HG03095 (cell line): Measurements from ENCODE around the gene CCDC68.

Experiments used
- ATAC-seq: cut with Tn5 transposase; IDR thresholded peaks from one replicate; pipeline ENCODE4 v1.9.1; 2021; ENCODE audit warnings: moderate library complexity; ENCODE audit not compliant: unreplicated experiment

Gene CCDC68

DNA sequence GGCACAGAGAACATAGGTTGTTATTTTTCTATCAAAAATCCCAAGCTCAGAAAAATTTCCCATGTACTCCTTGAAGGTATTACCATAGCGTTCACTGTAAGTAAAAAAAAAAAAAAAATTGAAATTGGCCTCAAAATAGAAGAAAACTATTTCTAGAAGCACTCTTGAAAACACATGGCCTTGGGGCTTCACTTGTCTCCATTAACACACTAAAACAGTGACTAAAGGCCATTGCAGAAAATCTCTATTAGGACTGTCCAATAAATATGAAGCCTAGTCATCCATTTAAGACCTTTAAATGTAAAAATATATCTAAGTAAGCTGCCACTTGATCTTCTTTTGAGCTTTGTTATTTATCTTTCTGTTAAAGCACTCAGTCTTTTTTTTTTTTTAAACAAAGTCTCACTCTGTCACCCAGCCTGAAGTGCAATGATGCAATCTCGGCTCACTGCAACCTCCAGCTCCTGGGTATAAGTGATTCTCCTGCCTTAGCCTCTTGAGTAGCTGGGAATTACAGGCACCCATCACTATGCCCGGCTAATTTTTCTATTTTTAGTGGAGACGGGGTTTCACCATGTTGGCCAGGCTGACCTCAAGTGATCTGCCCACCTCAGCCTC lies 35.8 kb downstream of the CCDC68 start:
- no peak for ATAC-seq

DNA sequence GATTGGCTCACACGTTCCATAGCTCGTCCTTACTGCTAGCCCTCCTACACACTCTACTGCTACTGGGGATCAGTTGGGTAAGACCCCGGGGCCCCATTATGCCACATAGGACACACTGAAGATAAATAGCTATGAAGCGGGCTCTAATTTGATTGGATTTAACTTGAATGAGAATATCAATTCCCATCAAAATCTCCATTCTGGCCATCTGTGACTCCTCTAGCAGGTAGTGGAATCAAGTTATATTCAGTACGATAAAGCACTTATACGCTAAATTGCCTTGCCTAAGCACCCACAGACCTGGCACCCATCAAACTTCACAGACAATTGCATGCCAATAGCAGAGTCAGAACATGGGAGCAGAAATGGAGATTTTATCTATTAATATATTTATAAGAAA lies 39.8 kb downstream of the CCDC68 start:
- no peak for ATAC-seq

DNA sequence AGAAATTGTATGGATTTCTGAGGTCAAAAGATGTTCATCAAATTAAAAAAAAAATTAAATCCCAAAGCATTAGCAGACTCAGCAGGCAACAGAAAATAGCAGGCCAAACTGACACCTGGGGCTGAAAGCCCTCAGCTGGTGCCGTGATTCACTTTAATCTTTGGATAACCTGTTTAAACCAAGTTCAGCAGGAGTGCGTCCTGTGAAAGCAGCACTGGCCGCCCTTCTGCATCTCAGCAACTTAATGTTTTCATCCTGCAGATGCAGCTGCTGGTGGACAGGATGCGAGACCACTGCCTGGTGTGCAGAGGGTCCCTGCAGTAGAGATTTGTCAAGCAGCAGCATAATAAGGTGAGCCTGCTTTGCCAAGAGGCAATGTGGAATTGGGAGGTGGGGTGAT lies 41.2 kb downstream of the CCDC68 start:
- ATAC-seq, result no peak

DNA sequence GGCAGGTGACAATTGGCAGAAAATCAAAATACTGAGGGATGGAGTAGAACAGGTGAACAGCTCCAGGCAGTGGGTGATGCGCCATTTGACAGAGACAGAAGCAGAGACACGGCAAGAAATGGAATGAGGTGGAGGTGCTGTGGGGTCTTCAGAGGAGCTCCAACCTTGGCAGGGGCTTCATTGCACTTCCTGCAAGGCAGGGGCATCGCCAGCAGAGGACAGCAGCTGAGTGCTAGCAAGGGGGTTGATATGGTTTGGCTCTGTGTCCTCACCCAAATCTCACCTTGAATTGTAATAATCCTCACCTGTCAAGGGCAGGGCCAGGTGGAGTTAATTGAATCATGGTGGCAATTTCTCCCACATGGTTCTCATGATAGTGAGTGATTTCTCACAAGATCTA lies 42.8 kb downstream of the CCDC68 start:
- no peak for ATAC-seq

DNA sequence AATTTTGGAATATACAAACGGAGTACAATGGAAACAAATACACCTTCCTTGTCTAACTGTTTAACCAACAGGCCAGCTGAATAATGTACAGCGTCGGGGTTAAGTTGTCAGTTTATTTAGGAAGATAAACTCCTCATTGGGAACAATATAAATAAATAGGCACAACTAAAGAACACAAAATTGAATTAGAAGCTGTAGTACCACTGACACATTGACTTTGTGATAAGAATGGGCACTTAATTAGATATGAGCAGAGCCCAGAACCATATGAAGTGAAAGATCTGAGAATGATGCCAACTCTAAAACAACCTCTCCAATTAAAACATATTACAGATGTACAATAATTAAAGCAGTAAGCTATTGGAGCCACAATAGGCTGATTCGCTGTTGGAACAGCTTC lies 44.4 kb downstream of the CCDC68 start:
- no peak for ATAC-seq

DNA sequence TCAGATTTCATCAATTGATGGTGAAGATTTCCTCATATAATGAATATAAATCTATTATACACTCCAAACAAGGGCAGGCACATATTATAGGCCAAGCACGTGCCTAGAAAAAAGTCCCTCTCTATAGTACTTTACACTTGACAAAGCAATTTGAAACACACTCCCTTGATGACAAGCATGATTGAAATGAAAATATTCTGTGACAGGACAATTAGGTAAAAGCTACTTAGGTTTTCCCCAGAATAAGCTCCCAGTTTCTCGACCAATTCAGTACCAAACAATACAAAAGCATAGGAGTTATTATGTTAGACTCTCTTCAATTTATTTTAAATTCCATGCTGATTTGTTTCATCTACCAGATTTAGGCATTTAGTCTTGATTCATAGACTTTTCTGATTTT lies 47.7 kb downstream of the CCDC68 start:
- ATAC-seq, result no peak

DNA sequence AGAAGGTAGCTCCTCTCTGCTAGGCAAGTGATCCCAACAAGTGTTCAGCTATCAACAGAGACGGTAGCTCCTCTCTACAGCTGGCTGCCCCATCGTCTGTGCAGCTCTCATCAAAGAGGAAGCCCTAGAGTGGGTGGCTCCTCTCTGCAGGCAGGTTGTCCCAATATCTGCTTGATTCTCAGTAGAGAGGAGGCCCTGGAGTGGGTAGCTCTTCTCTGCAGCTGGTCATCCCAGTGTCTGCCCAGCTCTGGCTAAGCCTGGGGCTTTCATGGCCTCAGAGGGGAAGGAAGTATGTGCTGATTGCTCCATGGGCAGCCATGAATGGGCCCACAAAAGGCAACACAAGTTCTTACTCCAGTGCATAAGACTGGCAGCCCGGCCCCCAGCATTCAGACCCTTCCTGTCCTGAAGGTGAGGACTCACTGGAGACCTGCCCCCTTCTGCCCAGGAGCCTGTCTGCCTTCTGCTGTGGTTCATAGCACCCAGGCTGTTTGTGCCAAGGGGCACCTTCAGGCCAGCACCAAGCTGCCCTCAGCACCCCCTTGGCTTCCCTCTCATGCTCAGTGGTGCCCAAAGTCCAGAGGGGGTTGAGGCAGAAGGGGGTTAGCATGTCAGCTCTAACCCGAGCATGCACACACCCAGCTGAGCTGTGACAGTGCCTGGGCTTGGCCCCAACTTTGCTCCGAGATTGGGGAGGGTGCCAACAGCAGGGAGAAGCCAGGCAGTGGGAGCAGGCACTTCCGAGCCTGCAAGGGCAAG lies 48.9 kb downstream of the CCDC68 start:
- ATAC-seq, result no peak

DNA sequence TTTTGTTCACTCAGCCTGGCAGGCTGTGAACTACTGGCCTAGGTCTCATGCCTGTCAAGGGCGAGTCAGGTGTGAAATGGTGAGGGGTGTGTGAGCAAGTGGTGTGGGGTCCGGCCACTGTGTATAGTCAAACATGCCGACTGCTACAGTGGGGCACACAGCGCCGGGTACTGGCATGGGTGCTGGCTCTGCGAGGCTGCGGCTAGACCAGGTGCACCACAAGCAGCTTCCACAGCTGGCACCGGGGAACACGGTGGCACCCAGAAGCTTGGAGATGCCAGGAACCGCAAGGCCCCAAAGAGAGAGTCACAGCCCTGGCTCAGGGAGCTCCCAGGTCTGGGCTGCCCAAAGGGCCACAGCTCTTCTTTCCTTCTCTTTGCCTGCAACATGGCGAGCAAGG lies 49.7 kb downstream of the CCDC68 start:
- no peak for ATAC-seq

DNA sequence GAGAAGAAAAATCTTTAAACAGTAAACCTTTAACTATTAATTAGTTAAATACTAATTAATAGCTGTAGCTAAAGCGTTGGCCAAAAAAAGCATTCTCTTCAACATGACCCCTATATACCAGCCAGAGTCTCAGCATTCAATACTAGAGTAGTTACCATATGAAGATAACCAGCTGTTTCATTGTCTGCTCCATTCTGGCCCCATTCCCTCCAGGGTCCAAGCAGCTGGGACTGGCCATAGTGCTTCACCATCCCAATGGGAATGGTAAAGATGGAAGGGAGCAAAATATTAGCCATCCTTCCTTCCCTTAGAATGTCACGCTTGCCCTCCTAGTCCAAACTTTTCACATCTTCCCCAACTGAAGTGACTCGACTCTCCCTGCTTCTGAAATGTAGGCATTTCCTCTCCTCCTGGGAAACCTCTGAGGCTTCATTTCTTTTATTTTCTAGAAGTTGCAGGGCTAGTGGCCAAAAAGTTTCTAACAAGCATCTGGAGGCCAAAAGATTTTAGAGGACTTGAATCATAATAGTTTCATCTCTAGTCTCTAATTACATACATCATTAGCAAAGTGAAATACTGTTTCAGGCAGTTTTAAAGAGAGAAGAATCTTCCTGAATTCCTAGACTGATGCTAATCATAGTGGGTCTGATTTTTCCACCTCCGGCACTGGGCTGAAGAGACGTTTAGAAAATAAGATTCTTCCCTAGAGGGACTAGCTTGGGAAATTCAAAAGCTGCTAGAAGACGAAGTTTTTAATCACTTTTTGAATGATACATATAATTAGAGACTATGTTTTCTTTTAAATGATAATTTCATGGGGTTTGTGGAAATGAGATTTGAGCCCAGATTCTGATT lies 52.7 kb downstream of the CCDC68 start:
- no peak for ATAC-seq

DNA sequence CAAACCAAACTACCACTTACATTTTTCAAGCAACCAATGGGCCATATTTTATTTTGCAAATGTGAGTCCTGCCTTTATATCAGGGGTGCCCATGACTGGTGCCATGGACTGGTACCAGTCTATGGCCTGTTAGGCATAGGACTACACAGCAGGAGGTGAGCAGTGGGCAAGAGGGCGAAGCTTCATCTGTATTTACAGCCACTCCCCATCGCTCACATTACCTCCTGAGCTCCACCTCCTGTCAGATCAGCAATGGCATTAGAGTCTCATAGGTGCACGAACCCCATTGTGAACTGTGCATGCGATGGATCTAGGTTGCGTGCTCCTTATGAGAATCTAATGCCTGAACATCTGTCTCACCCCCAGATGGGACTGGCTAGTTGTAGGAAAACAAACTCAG lies 53.6 kb downstream of the CCDC68 start:
- ATAC-seq, result no peak

DNA sequence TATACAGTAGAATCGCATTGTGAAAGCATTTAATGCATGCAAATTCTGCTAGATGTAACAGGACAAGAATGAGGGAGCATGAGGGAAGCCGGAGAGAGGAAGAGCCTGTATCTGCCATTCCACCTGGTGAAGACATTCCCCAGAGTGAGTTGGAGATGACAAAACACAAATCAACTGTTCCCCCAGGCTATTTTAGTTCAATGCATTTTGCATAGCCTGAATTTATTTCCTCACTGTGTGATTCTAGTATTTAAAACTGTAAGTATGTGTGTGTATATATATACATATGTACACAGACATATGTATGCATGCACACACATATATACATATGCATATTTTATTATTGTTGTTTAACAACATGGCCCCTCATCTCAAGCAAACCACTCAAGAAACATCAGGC lies 54.7 kb downstream of the CCDC68 start:
- ATAC-seq, result no peak

DNA sequence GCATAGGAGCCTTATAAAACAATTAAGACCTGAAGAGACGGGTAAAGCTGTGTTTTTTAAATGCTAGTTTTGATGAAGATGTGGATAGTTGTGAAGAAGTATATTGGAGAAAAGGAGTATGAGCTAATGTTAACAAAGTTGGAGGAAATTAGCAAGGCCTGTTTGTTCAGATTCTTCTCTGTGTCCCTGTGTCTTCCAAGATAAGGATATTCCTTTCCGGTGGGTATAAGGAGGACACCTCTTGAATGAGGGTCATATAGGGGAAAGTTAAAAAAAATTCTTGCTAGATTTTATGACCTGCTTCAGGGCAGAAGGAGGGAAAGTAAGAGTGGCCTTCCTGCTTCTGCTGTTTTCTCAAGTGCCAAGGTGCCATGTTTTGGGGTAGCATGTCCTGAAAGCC lies 59.0 kb downstream of the CCDC68 start:
- ATAC-seq, result no peak

DNA sequence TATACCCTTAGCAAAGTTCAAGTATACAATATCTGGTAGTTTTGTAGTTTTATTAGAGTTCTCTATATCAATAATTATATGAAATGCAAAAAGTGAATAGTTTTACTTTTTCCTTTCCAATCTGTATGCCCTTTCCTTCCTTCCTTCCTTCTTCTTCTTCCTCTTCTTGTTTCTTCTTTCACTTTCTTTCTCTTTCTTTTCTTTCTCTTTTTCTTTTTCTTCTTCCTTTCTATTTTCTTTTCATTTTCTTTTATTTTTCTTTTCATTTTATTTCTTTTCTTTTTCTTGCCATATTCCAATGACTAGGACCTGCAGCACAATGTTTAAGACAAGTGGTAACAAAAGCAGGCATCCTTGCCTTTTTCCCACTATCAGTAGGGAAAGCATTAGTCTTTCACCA lies 59.8 kb downstream of the CCDC68 start:
- ATAC-seq, result no peak

DNA sequence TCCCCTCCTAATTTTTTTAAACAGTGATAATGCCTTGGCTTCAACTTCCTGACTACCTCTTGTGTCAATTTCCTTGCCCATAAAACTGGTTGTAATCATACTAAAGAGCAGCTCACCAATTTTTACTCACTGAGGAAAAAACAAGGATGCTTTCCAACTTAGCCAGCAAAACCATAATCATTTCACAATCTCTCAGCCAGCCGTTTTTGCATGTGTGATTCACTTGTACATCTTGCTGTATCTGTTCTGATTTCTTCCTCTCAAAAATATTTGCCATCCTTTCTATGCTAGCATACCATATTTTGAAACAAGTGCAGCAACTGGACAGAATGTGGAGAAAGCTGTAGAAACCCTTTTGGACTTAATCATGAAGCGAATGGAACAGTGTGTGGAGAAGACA lies 70.3 kb downstream of the CCDC68 start:
- no peak for ATAC-seq

DNA sequence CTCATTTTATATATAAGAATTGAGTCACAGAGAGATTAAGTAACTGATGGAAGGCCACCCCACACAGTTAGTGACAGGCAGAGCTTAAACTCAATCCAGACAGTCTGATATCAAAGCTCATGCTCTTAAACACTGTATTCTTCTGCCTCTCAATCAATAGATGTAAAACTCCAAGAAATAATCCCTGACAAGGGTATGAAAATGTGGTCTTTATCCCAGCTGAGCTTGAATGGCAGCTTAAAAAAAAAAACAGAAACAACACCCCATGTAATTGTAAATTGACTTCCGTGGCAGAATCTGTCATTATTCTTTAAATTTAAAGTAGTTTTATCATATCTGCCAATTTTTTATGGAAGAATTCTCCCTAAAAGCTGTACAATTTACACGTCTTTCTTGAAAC lies 70.9 kb downstream of the CCDC68 start:
- no peak for ATAC-seq

DNA sequence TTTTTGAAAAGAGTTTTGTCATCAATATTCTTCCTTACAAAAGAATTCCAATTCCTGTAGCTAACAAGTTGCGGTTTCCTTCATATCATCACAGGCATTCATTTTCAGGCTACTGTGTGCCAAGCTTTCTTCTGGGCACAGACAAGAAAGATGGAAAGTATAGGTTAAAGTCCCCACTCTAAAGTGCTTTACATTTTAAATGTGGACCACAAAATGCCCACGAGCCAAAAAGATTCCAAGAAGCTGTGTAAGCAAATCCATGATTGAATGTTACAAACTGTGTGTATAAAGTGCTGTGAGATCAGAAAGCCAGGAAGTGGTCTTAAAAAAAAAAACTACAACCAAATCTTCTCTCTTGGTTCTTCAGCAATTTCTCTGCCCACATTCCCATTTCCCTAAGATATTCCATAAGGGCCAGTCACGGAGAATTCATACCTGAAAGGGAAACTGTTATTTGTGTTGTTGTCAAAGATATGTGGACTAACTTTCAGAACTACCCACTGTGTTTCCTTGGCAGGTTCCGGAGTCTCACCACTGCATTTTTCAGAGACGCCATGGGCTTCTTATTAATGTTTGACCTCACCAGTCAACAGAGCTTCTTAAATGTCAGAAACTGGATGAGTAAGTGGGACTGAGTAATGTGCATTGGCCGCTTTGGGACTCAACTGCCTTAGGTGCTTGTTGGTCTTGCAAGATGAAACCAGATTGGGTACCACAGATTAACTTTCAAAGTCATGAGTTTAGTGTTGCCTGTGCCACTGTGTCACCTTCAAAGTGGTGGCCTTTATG lies 75.3 kb downstream of the CCDC68 start:
- ATAC-seq, result no peak

DNA sequence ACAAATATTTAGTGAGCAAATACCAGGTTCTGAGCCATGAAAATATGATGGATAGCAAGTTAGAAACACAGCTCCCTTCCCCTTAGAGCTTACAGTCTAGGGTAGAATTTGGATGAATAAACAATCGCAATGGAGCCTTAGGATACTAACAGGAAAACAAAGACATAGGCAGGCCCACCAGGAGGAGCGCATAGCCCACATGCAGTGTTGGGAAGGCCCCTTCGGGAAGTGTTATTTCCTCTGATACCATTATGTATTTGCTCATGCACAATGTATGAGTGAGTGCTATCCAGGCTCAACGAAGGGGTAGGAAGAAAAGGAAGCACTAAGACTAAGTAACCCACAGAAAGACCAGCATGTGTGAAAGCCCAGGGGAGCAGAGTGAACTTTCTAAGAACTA lies 76.9 kb downstream of the CCDC68 start:
- ATAC-seq, result no peak

DNA sequence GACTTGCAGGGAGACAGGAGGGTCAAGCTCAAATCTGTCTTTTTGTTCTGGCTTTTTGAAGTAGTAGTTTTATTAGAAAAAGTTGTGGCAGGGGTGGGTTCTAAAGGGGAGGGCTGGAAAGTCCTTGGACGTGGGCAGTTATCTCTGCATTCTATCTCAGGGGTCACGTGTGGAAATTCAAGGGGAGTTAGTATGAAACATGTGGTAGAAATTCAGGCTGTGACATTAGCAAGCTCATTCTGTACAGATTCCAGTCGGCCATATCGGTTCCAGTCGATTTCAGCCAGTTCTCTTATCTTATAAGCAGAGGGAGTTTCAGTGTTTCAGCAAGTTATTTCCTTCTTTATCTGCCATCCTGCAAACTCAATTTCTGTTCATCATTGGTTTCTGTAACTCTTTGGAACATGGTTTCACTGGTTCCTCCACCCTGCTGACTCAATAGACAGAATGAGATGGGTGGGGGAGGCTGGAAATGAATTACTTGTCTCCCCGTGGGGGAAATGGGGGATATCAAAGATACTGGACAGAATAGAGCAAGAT lies 78.0 kb downstream of the CCDC68 start:
- no peak for ATAC-seq

DNA sequence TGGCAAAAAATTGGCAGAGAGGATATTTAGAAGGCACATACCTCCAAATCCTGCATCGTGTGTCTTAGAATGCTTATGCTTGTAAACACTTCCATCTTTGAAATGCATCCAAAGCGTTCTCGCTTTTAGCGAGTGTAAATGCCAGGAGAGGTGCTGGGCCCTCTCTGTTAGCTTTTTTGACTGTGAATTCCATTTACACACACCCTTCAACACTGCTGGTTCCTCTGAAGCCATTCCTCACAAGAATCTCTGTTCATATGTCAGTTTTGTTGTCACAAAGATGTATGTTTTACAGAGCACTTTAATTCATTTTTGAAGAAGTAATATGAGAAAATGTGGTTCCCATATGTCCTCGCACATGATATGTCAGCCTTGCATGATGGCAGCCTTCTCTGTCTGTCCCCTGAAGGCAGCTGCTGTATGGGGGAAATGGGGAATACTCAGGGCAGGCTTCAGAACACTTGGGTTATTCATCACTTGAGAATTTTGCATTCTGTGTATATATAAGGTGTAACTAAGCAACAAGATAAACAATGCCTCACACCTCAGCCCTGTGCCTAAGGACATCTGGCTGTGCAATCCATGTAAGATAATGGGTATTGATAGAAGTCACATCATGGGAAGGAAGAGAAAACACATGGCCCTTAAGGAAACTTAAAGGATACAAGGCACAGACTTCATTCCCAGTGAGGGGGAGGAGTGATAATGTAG lies 78.7 kb downstream of the CCDC68 start:
- ATAC-seq, result no peak

DNA sequence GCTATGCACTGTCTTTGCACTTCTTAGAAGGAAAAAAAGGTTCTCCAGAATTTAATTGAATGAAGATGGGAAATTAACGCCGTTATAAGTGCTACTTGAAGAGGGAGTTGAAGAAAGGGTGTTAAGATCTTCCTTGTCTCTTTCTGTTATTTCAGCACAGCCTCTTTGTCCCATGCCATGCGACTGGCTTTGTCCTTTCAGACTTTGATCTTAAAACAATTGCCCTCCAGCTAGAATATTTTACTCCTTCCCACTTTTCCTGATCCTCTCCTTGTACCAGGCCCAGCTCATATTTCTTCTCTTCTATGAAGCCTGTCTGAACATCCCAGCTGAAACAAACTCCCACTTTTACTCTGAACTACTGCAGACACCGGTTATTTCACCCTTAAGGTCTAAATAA lies 79.6 kb downstream of the CCDC68 start:
- no peak for ATAC-seq
